Omental fat pad (tissue), 4 donors: ENCODE data around the gene CCDC196. TPM values are rescaled to one million over a fixed set of nuclear protein-coding genes. Genes with fewer than 3 reads are reported as not detected.

Experiments
- total RNA-seq, 4 donors: library from RNA; depleted of rRNA; stranded (reverse); fragments of >200 nt; gene quantifications; one replicate each; pipeline ENCODE4 v1.1.0, GENCODE V29; 2016

CCDC196 gene
- total RNA-seq, 4 donors from 2014 or later: not detected

Other genes with a start within 250 kb of the CCDC196 start
- gene GPHN, start 21.8 kb downstream of the CCDC196 start, total RNA-seq: 10 to 100 TPM in 3 of 4 donors, 1 to 10 TPM in 1; 8.0 to 27.6 (median 18.7) TPM